GM10248 (cell line): Measurements from ENCODE around the gene TMEM18.

ENCODE experiments used
- CTCF ChIA-PET: fragments of 300-600 bp; sonication (Branson Sonifier 250); formaldehyde crosslinking; extraction: SDS; loops from one replicate; lab custom pipeline; 2021; ENCODE audit warnings: antibody characterized with exemption; lab: Yijun Ruan, JAX
- POLR2A ChIA-PET: fragments of 350-650 bp; sonication (Branson Sonifier 250); formaldehyde crosslinking; extraction: SDS; loops from one replicate; lab custom pipeline; 2020; ENCODE audit warnings: antibody characterized with exemption; lab: Yijun Ruan, JAX
- DNase-seq: peaks from one replicate; pipeline ENCODE4 v3.0.0; 2012; ENCODE audit errors: extremely low spot score
- CTCF ChIP-seq: IDR thresholded peaks from 2 replicates; pipeline ENCODE4 v1.5.1; 2012; ENCODE audit warnings: mild to moderate bottlenecking, low read depth; ENCODE audit errors: extremely low read depth, missing control alignments, control extremely low read depth

The TMEM18 gene

GRCh38 chr2:618422-618990 is 58.7 kb downstream of the TMEM18 start:
- POLR2A ChIA-PET: no interaction called here
- DNase-seq: no peak
- CTCF ChIA-PET: no interaction called here
- TF ChIP-seq CTCF: no peak

- DNase-seq: no peak
- CTCF ChIA-PET: no interaction called here
- POLR2A ChIA-PET: no interaction called here
- no peak for TF ChIP-seq CTCF
Measured at GRCh38 chr2:618005-618404, 59.2 kb downstream of the TMEM18 start.
